ENCODE data around the gene WDR12. TPM values are rescaled to one million over a fixed set of nuclear protein-coding genes. Genes with fewer than 3 reads are reported as not detected.
"Not testable (repeated sequence)": the region's sequence is repeated elsewhere in the genome, so short reads cannot be mapped to it uniquely, and the experiment has no call there.

WDR12 gene
- total RNA-seq, 2 experiments from 2014 or later, result 92.5 to 129 TPM

GRCh38 chr2:202932425-202933138 lies 21.1 kb upstream of the WDR12 start:
- H3K9me3 Mint-ChIP-seq (ENCODE audit: low read depth), result no peaks in the 10 kb centered on the region
- intact Hi-C loops (cut with DNase I, micrococcal nuclease), result no loop called here
- no peak for ATAC-seq
- peaks cover 27% of the 10 kb centered on the region for H3K36me3 Mint-ChIP-seq (ENCODE audit: low read depth)
- CTCF ChIA-PET, result interaction anchor here (0.5 to 1.3 kb wide), 5 partner anchors 14 to 548 kb away, joined by 3 to 4 read pairs (median 3); no protein-coding TSS in a partner anchor
- H3K4me1 Mint-ChIP-seq, result no peaks in the 10 kb centered on the region
- H3K27ac Mint-ChIP-seq, result no peak overlapping the region
- no peak overlapping the region for H3K4me3 Mint-ChIP-seq
- DNase-seq, result no peak
- POLR2A ChIA-PET, result interaction anchor here (0.6 kb wide), 1 partner anchor 655 kb away, joined by 4 read pairs; no protein-coding TSS in a partner anchor
- no peaks in the 10 kb centered on the region for H3K27me3 Mint-ChIP-seq

GRCh38 chr2:202918860-202919259 lies 7.4 kb upstream of the WDR12 start:
- DNase-seq (no peak), ATAC-seq (no peak)
- H3K27me3 Mint-ChIP-seq, result no peaks in the 10 kb centered on the region
- H3K36me3 Mint-ChIP-seq (ENCODE audit: low read depth), result peaks cover 4% of the 10 kb centered on the region
- H3K4me3 Mint-ChIP-seq, result no peak overlapping the region
- intact Hi-C loops (cut with DNase I, micrococcal nuclease), result loop anchor here in 1 of 2 experiments (10.0 kb wide), 1 partner anchor 896 kb away; no protein-coding TSS in a partner anchor
- POLR2A ChIA-PET, result no interaction called here
- no peaks in the 10 kb centered on the region for H3K9me3 Mint-ChIP-seq (ENCODE audit: low read depth)
- CTCF ChIA-PET, result interaction anchor here (1.1 kb wide), 1 partner anchor 14 kb away, joined by 3 read pairs; no protein-coding TSS in a partner anchor
- no peak overlapping the region for H3K27ac Mint-ChIP-seq
- H3K4me1 Mint-ChIP-seq, result no peaks in the 10 kb centered on the region

- CTCF ChIA-PET, result interaction anchor here (1.0 to 1.4 kb wide), 2 partner anchors 42 to 324 kb away, joined by 3 to 5 read pairs; no protein-coding TSS in a partner anchor
- H3K27me3 Mint-ChIP-seq; H3K9me3 Mint-ChIP-seq (ENCODE audit: low read depth); DNase-seq; POLR2A ChIA-PET; H3K36me3 Mint-ChIP-seq (ENCODE audit: low read depth): not testable (repeated sequence)
- ATAC-seq, result peak; percentile 66
- H3K27ac Mint-ChIP-seq, result peak overlapping the region; percentile 95
- peak overlapping the region; percentile 84 for H3K4me3 Mint-ChIP-seq
- peaks cover 30% of the 10 kb centered on the region for H3K4me1 Mint-ChIP-seq
- intact Hi-C loops (cut with DNase I, micrococcal nuclease), result loop anchor here in 1 of 2 experiments (1.0 to 10.0 kb wide), 4 partner anchors 41 to 902 kb away; partner anchors contain the start of genes ABI2, BMPR2 and ICA1L
Measured at GRCh38 chr2:202912342-202913201, 1.1 kb upstream of the WDR12 start.

- Mint-ChIP-seq H3K4me1 (peaks cover 30% of the 10 kb centered on the region), H3K9me3 (ENCODE audit: low read depth) (no peaks in the 10 kb centered on the region), H3K27me3 (no peaks in the 10 kb centered on the region), H3K4me3 (peak overlapping the region; percentile 84), H3K27ac (peak overlapping the region; percentile 95), H3K36me3 (ENCODE audit: low read depth) (peaks cover 9% of the 10 kb centered on the region)
- CTCF ChIA-PET, result interaction anchor here (0.6 to 1.4 kb wide), 7 partner anchors 40 to 322 kb away, joined by 3 to 9 read pairs (median 3); partner anchors contain the start of gene ICA1L
- POLR2A ChIA-PET, result interaction anchor here (0.5 to 1.4 kb wide), 4 partner anchors 15 to 328 kb away, joined by 3 to 4 read pairs (median 3); partner anchors contain the start of genes CYP20A1 and ICA1L
- ATAC-seq, result no peak
- intact Hi-C loops (cut with DNase I, micrococcal nuclease), result loop anchor here (1.0 to 10.0 kb wide), 8 partner anchors 103 to 904 kb away; partner anchors contain the start of genes NBEAL1 (in 2 of the 2), CYP20A1 (in 1 of the 2), FAM117B (in 1 of the 2) and NOP58 (in 1 of the 2)
- DNase-seq, result no peak
Measured at GRCh38 chr2:202911203-202911511, 316 bp downstream of the WDR12 start.

- POLR2A ChIA-PET, result interaction anchor here (0.5 to 1.4 kb wide), 6 partner anchors 15 to 426 kb away, joined by 3 to 7 read pairs (median 3); partner anchors contain the start of genes CYP20A1 and ICA1L
- Mint-ChIP-seq H3K4me3 (peak overlapping the region; percentile 84), H3K4me1 (peaks cover 30% of the 10 kb centered on the region), H3K27me3 (no peaks in the 10 kb centered on the region), H3K9me3 (ENCODE audit: low read depth) (no peaks in the 10 kb centered on the region), H3K27ac (peak overlapping the region; percentile 25), H3K36me3 (ENCODE audit: low read depth) (peaks cover 13% of the 10 kb centered on the region)
- ATAC-seq (no peak), DNase-seq (no peak)
- CTCF ChIA-PET, result interaction anchor here (0.7 to 1.2 kb wide), 3 partner anchors 40 to 80 kb away, joined by 3 to 9 read pairs (median 3); partner anchors contain the start of gene ICA1L
- intact Hi-C loops (cut with DNase I, micrococcal nuclease), result loop anchor here (1.0 to 10.0 kb wide), 8 partner anchors 104 to 904 kb away; partner anchors contain the start of genes NBEAL1 (in 2 of the 2), CYP20A1 (in 1 of the 2), FAM117B (in 1 of the 2) and NOP58 (in 1 of the 2)
Measured at GRCh38 chr2:202910698-202911097, 775 bp downstream of the WDR12 start.

- ATAC-seq; DNase-seq; H3K27me3 Mint-ChIP-seq; H3K9me3 Mint-ChIP-seq (ENCODE audit: low read depth): not testable (repeated sequence)
- CTCF ChIA-PET, result interaction anchor here (0.7 to 1.2 kb wide), 3 partner anchors 39 to 79 kb away, joined by 3 to 9 read pairs (median 3); partner anchors contain the start of gene ICA1L
- Mint-ChIP-seq H3K4me1 (peaks cover 30% of the 10 kb centered on the region), H3K27ac (peak overlapping the region; percentile 25), H3K4me3 (peak overlapping the region; percentile 84), H3K36me3 (ENCODE audit: low read depth) (peaks cover 18% of the 10 kb centered on the region)
- intact Hi-C loops (cut with DNase I, micrococcal nuclease), result loop anchor here (2.0 to 10.0 kb wide), 2 partner anchors 105 to 905 kb away; partner anchors contain the start of gene NBEAL1 (in 1 of the 2)
- POLR2A ChIA-PET, result interaction anchor here (0.6 to 1.4 kb wide), 6 partner anchors 38 to 425 kb away, joined by 3 to 7 read pairs (median 4); partner anchors contain the start of genes CYP20A1, FAM117B and ICA1L
Measured at GRCh38 chr2:202910250-202910649, 1.2 kb downstream of the WDR12 start.

- Mint-ChIP-seq H3K27ac (no peak overlapping the region), H3K9me3 (ENCODE audit: low read depth) (peaks cover 4% of the 10 kb centered on the region), H3K27me3 (no peaks in the 10 kb centered on the region), H3K4me1 (peaks cover 31% of the 10 kb centered on the region), H3K36me3 (ENCODE audit: low read depth) (peaks cover 24% of the 10 kb centered on the region), H3K4me3 (peak overlapping the region; percentile 84)
- intact Hi-C loops (cut with DNase I, micrococcal nuclease), result loop anchor here (2.0 to 10.0 kb wide), 2 partner anchors 105 to 905 kb away; partner anchors contain the start of gene NBEAL1 (in 1 of the 2)
- DNase-seq (no peak), ATAC-seq (no peak)
- ChIA-PET CTCF (interaction anchor here (0.5 to 1.4 kb wide), 6 partner anchors 39 to 528 kb away, joined by 3 to 4 read pairs (median 3); no protein-coding TSS in a partner anchor), POLR2A (interaction anchor here (1.3 kb wide), 1 partner anchor 275 kb away, joined by 4 read pairs; the partner anchor contains the start of gene FAM117B)
Measured at GRCh38 chr2:202909394-202910192, 1.9 kb downstream of the WDR12 start.

- DNase-seq (no peak), ATAC-seq (no peak)
- intact Hi-C loops (cut with DNase I, micrococcal nuclease), result no loop called here
- H3K36me3 Mint-ChIP-seq (ENCODE audit: low read depth), result peaks cover 33% of the 10 kb centered on the region
- CTCF ChIA-PET, result no interaction called here
- H3K9me3 Mint-ChIP-seq (ENCODE audit: low read depth), result peaks cover 6% of the 10 kb centered on the region
- H3K4me3 Mint-ChIP-seq, result no peak overlapping the region
- no peaks in the 10 kb centered on the region for H3K27me3 Mint-ChIP-seq
- POLR2A ChIA-PET, result no interaction called here
- peaks cover 35% of the 10 kb centered on the region for H3K4me1 Mint-ChIP-seq
- no peak overlapping the region for H3K27ac Mint-ChIP-seq
Measured at GRCh38 chr2:202908186-202908585, 3.3 kb downstream of the WDR12 start.

- ATAC-seq; H3K4me3 Mint-ChIP-seq; H3K27ac Mint-ChIP-seq; H3K9me3 Mint-ChIP-seq (ENCODE audit: low read depth); intact Hi-C loops (cut with DNase I, micrococcal nuclease); CTCF ChIA-PET; H3K27me3 Mint-ChIP-seq; DNase-seq; POLR2A ChIA-PET: not testable (repeated sequence)
- H3K36me3 Mint-ChIP-seq (ENCODE audit: low read depth), result peaks cover 43% of the 10 kb centered on the region
- peaks cover 29% of the 10 kb centered on the region for H3K4me1 Mint-ChIP-seq
Measured at GRCh38 chr2:202905507-202905906, 6.0 kb downstream of the WDR12 start.

GRCh38 chr2:202885190-202885589 lies 26.3 kb downstream of the WDR12 start:
- Mint-ChIP-seq H3K4me3 (no peak overlapping the region), H3K27ac (no peak overlapping the region), H3K27me3 (no peaks in the 10 kb centered on the region), H3K36me3 (ENCODE audit: low read depth) (peaks cover 39% of the 10 kb centered on the region), H3K9me3 (ENCODE audit: low read depth) (no peaks in the 10 kb centered on the region), H3K4me1 (no peaks in the 10 kb centered on the region)
- ChIA-PET POLR2A (no interaction called here), CTCF (interaction anchor here (0.8 kb wide), 1 partner anchor 126 kb away, joined by 3 read pairs; no protein-coding TSS in a partner anchor)
- no peak for ATAC-seq
- no peak for DNase-seq
- intact Hi-C loops (cut with DNase I, micrococcal nuclease), result no loop called here
